GM12873 (cell line): ENCODE results near the gene PARP15.

Experiments used
- CTCF ChIP-seq: IDR thresholded peaks from 2 replicates; pipeline ENCODE4 v1.5.1; 2012; ENCODE audit warnings: low read depth, mild to moderate bottlenecking, moderate library complexity, low read length, control low read depth; ENCODE audit not compliant: insufficient read depth; ENCODE audit errors: missing control alignments

Gene PARP15

DNA sequence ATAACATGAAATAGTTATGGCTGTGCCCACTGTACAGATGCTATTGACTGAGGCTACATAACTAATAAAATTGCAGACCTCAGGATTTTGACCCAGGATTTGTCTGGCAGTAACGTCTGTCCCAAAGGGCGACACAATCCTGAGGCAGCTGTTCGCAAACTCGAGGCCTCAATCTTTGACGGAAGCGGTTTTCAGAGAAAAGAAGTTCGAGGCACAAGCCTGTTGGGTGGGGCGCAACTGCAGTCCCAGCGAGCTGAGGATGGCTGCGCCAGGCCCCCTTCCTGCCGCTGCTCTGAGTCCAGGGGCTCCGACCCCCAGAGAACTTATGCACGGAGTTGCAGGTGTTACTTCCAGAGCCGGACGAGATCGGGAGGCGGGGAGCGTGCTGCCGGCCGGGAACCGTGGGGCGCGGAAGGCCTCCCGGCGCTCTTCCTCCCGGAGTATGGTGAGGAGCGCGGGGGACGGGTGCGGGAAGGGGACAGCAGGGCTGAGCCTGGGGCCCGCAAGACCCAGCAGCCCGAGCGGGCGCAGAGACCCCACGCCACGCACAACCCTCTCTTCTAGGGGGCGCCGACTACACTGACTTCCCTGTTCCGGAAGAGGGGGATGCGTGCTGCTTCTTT lies at the start of gene PARP15:
TSS of gene PARP15 (plus strand) at position 242 of the 623 bp plus-strand sequence. CDS start at position 260, 18 bp downstream.
- no peak for TF ChIP-seq CTCF

DNA sequence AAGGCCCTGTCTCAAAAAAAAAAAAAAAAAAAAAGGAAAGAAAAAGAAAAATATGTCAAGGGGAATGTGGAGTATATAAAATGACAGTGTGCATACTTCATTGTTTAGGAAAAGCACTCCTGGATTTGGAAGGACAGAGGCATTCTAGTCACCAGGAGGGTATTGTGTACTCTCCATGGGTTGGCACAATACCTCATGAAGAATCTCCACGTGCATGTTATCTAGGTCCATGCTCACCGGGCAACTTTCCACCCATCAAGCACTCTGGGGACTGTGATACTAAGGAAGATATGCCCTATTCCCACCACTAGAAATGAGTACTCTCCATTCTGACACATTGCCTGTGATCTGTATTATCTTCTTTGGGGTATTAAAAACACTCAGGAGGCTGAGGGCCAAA lies 47.3 kb upstream of the PARP15 start:
- no peak for TF ChIP-seq CTCF

DNA sequence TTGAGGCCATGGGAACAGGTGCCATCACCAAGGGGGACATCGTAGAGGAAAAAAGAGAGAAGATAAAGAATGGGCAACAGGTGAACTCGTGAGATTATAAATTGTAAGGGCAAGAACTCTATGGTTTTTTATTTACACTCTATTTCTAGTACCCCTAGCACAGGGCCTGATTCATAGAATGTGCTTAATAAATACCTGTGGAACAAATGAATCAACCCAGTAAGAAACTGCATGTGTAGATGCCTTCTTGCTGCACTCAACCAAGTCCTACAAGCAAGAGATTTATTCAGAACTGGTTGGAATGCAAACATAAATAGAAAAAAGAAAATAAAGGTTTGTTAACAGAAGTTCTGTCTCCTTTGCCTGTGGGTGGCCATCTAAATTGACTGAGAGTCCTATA lies 44.0 kb upstream of the PARP15 start:
- TF ChIP-seq CTCF: no peak

DNA sequence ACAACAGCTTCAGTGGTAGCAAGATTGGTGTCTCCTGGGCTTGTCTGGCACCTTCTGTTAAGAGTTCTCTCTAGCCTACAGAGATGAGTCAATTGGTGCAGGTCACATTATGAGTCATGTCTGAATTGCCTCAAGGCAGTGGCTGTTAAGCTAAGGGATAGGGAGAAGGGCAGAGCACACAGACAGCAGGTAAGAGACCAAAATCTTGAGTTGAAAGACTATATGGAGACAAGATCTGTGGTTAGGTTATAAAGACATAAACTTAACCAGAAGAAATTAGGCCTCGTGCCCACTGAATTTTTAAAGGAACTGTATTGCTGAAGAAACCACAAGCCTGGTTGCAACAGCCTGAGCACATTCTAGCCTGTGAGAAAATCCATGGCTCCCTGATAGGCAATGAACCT lies 43.5 kb upstream of the PARP15 start:
- TF ChIP-seq CTCF: no peak

- TF ChIP-seq CTCF: no peak
Observed at GRCh38 chr3:122535964-122536631, 41.4 kb upstream of the PARP15 start.

- TF ChIP-seq CTCF: no peak
Observed at GRCh38 chr3:122536632-122537001, 40.8 kb upstream of the PARP15 start.

DNA sequence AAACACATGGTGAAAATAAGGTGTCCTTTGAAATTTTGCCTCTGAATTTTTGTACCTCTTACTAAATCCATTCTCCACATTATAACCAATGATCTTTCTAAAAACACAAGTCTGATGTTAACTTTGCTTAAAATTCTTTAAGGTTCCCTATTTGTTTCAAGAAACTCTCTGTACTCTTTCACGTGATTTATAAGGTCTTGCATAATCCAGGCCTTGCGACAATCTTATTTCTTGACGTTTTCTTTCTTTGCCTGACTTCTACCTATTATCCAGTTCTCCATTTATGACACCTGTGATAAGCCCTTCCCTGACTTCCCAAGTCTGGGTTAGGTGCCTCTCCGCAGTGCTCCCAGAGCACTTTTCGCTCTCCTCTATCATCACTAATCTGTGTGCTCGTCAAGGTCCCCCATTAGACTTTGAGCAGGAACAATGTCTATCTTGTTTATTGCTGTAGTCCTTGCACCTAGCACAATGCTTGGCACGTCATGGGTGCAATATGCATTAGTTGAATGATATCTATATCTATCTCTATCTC lies 38.4 kb upstream of the PARP15 start:
- TF ChIP-seq CTCF: no peak
